Measurements from ENCODE around the gene FAM76A.

- TF ChIP-seq CTCF (IDR thresholded peaks at IDR 0.05 in 8 of 11, conservative IDR thresholded peaks at IDR 0.05 in 3 of 11) (peak in 2 of 11 experiments; percentile 6 to 18), POLR2AphosphoS5 (IDR thresholded peaks at IDR 0.05) (no peak)
Measured at GRCh38 chr1:27719286-27720251, 6.2 kb upstream of the FAM76A start.

Data from spleen (tissue), 7 donors.